Caco-2 (cell line): ENCODE measurements around the gene SMIM14. TPM values are rescaled to one million over a fixed set of nuclear protein-coding genes. Genes with fewer than 3 reads are reported as not detected.

Experiments used
- BruUV-seq: library from RNA; stranded (reverse); fragments of 400-500 nt; replicated peaks from 2 replicates; lab custom pipeline; 2021; lab: Mats Ljungman, UMichigan
- CTCF ChIA-PET: fragments of 300-600 bp; sonication (Branson Sonifier 250); formaldehyde crosslinking; loops from one replicate; lab custom pipeline; 2022; ENCODE audit warnings: antibody characterized with exemption; lab: Charles Lee
- POLR2A ChIA-PET: fragments of 300-600 bp; sonication (Branson Sonifier 250); formaldehyde crosslinking; loops from one replicate; lab custom pipeline; 2022; ENCODE audit warnings: antibody characterized with exemption; lab: Charles Lee
- DNase-seq, 2 experiments: peaks; one replicate each; pipeline versions ENCODE4 v3.0.0 to v3.0.0-alpha.2; 2020 to 2022
- H3K27me3 ChIP-seq: replicated peaks from 2 replicates; pipeline ENCODE4 v1.6.0; 2011; ENCODE audit warnings: low read length; ENCODE audit not compliant: control insufficient read depth, insufficient read depth
- H3K36me3 ChIP-seq: 2 replicates; pipeline ENCODE4 v1.5.1; 2011; ENCODE audit warnings: low read length; ENCODE audit not compliant: control insufficient read depth, insufficient read depth
- H3K4me1 ChIP-seq: fragments of 250-450 bp; sonication (Bioruptor Pico); 2 replicates; pipeline ENCODE4 v1.5.1; 2020; ENCODE audit warnings: mild to moderate bottlenecking
- H3K4me3 ChIP-seq: 2 replicates; pipeline ENCODE4 v1.5.1; 2011; ENCODE audit warnings: low read depth, mild to moderate bottlenecking, control low read depth, low read length
- H3K9me3 ChIP-seq: fragments of 250-450 bp; sonication (Bioruptor Pico); 2 replicates; pipeline ENCODE4 v1.5.1; 2020; ENCODE audit warnings: mild to moderate bottlenecking, moderate library complexity
- H3K27ac Mint-ChIP-seq: one replicate; pipeline ENCODE4 v1.8.0; 2022; ENCODE audit warnings: mixed read lengths; ENCODE audit not compliant: unreplicated experiment
- H3K27me3 Mint-ChIP-seq: one replicate; pipeline ENCODE4 v1.8.0; 2022; ENCODE audit warnings: mixed read lengths; ENCODE audit not compliant: insufficient read depth, unreplicated experiment
- H3K36me3 Mint-ChIP-seq: one replicate; pipeline ENCODE4 v1.8.0; 2022; ENCODE audit warnings: mild to moderate bottlenecking, mixed read lengths; ENCODE audit not compliant: insufficient read depth, unreplicated experiment
- H3K4me1 Mint-ChIP-seq: one replicate; pipeline ENCODE4 v1.8.0; 2022; ENCODE audit warnings: low read depth, mixed read lengths; ENCODE audit not compliant: unreplicated experiment
- H3K4me3 Mint-ChIP-seq: one replicate; pipeline ENCODE4 v1.8.0; 2022; ENCODE audit warnings: mild to moderate bottlenecking, moderate library complexity, mixed read lengths; ENCODE audit not compliant: unreplicated experiment
- H3K9me3 Mint-ChIP-seq: one replicate; pipeline ENCODE4 v1.8.0; 2022; ENCODE audit warnings: mixed read lengths; ENCODE audit not compliant: unreplicated experiment
- CTCF ChIP-seq, 2 experiments: fragments of 200-600 bp in 1 of 2; IDR thresholded peaks; 1 replicate in 1 of 2; 2 replicates in 1 of 2; pipeline versions ENCODE4 v1.5.1 to v1.8.0; 2011 to 2022; ENCODE audit warnings: antibody characterized with exemption in 1 of 2, control low read depth in 1 of 2, inconsistent platforms in 1 of 2, low read depth in 1 of 2, low read length in 1 of 2, mild to moderate bottlenecking in 1 of 2, moderate library complexity in 1 of 2; ENCODE audit not compliant: insufficient read depth in 1 of 2, severe bottlenecking in 1 of 2, unreplicated experiment in 1 of 2
- intact Hi-C: fragments of 100-400 bp; cut with micrococcal nuclease; formaldehyde crosslinking; loops from one replicate; pipeline ENCODE4 v1.10.0; 2022; ENCODE audit not compliant: unreplicated experiment
- total RNA-seq: library from RNA; stranded (reverse); gene quantifications from 2 replicates; pipeline ENCODE4 v1.2.3, GENCODE V29; 2022

The SMIM14 gene
- total RNA-seq, 1 experiment from 2014 or later, result 41.0 TPM

- CTCF ChIA-PET, result no interaction called here
- peaks cover 14% of the 10 kb centered on the region for H3K4me1 ChIP-seq
- H3K36me3 ChIP-seq, result peaks cover 3% of the 10 kb centered on the region; the same call in 1 of the 2 replicates
- Mint-ChIP-seq H3K36me3 (peaks cover 43% of the 10 kb centered on the region), H3K27me3 (no peaks in the 10 kb centered on the region), H3K9me3 (no peaks in the 10 kb centered on the region), H3K4me1 (peaks cover 12% of the 10 kb centered on the region), H3K27ac (no peak overlapping the region), H3K4me3 (no peak overlapping the region)
- POLR2A ChIA-PET, result no interaction called here
- no peaks in the 10 kb centered on the region for H3K27me3 ChIP-seq
- BruUV-seq, result no TSS peak
- H3K9me3 ChIP-seq, result peaks cover 7% of the 10 kb centered on the region
- no peak overlapping the region for H3K4me3 ChIP-seq
- DNase-seq, result no peak
- no peak for TF ChIP-seq CTCF (IDR thresholded peaks at IDR 0.05; ENCODE audit: insufficient read depth in 1 of 2, low read depth in 1 of 2, low read length in 1 of 2, severe bottlenecking in 1 of 2, unreplicated experiment in 1 of 2)
- intact Hi-C loops, result no loop called here
Measured at GRCh38 chr4:39606747-39607146, 31.9 kb downstream of the SMIM14 start.

GRCh38 chr4:39597695-39598381 lies 40.8 kb downstream of the SMIM14 start:
- no peaks in the 10 kb centered on the region for H3K4me1 Mint-ChIP-seq
- H3K27ac Mint-ChIP-seq, result no peak overlapping the region
- H3K27me3 ChIP-seq, result no peaks in the 10 kb centered on the region
- H3K27me3 Mint-ChIP-seq, result no peaks in the 10 kb centered on the region
- BruUV-seq, result no TSS peak
- no peak overlapping the region for H3K4me3 Mint-ChIP-seq
- H3K9me3 Mint-ChIP-seq, result no peaks in the 10 kb centered on the region
- H3K4me1 ChIP-seq, result no peaks in the 10 kb centered on the region
- intact Hi-C loops, result no loop called here
- H3K9me3 ChIP-seq, result no peaks in the 10 kb centered on the region
- no peak overlapping the region for H3K4me3 ChIP-seq
- TF ChIP-seq CTCF (IDR thresholded peaks at IDR 0.05; ENCODE audit: insufficient read depth in 1 of 2, low read depth in 1 of 2, low read length in 1 of 2, severe bottlenecking in 1 of 2, unreplicated experiment in 1 of 2), result no peak
- H3K36me3 ChIP-seq, result no peaks in the 10 kb centered on the region
- no peak for DNase-seq
- H3K36me3 Mint-ChIP-seq, result peaks cover 25% of the 10 kb centered on the region
- ChIA-PET CTCF (no interaction called here), POLR2A (interaction anchor here (1.4 kb wide), 1 partner anchor 41 kb away, joined by 3 read pairs; the partner anchor contains the start of gene SMIM14)

GRCh38 chr4:39596971-39597370 lies 41.7 kb downstream of the SMIM14 start:
- no peak for TF ChIP-seq CTCF (IDR thresholded peaks at IDR 0.05; ENCODE audit: insufficient read depth in 1 of 2, low read depth in 1 of 2, low read length in 1 of 2, severe bottlenecking in 1 of 2, unreplicated experiment in 1 of 2)
- Mint-ChIP-seq H3K27ac (no peak overlapping the region), H3K27me3 (no peaks in the 10 kb centered on the region), H3K9me3 (no peaks in the 10 kb centered on the region), H3K36me3 (peaks cover 16% of the 10 kb centered on the region), H3K4me3 (no peak overlapping the region), H3K4me1 (no peaks in the 10 kb centered on the region)
- CTCF ChIA-PET, result no interaction called here
- no TSS peak for BruUV-seq
- H3K9me3 ChIP-seq, result no peaks in the 10 kb centered on the region
- H3K36me3 ChIP-seq, result no peaks in the 10 kb centered on the region
- H3K27me3 ChIP-seq, result no peaks in the 10 kb centered on the region
- POLR2A ChIA-PET, result interaction anchor here (1.4 kb wide), 1 partner anchor 42 kb away, joined by 3 read pairs; the partner anchor contains the start of gene SMIM14
- no peak for DNase-seq
- H3K4me1 ChIP-seq, result no peaks in the 10 kb centered on the region
- intact Hi-C loops, result no loop called here
- no peak overlapping the region for H3K4me3 ChIP-seq
